DMS79 (cell line): Measurements from ENCODE around the gene CCDC171.
"Not testable (repeated sequence)": the region's sequence is repeated elsewhere in the genome, so short reads cannot be mapped to it uniquely, and the experiment has no call there.

Experiments
- DNase-seq: peaks from one replicate; lab custom pipeline; 2025; lab: John Stamatoyannopoulos, UW

The CCDC171 gene

DNA sequence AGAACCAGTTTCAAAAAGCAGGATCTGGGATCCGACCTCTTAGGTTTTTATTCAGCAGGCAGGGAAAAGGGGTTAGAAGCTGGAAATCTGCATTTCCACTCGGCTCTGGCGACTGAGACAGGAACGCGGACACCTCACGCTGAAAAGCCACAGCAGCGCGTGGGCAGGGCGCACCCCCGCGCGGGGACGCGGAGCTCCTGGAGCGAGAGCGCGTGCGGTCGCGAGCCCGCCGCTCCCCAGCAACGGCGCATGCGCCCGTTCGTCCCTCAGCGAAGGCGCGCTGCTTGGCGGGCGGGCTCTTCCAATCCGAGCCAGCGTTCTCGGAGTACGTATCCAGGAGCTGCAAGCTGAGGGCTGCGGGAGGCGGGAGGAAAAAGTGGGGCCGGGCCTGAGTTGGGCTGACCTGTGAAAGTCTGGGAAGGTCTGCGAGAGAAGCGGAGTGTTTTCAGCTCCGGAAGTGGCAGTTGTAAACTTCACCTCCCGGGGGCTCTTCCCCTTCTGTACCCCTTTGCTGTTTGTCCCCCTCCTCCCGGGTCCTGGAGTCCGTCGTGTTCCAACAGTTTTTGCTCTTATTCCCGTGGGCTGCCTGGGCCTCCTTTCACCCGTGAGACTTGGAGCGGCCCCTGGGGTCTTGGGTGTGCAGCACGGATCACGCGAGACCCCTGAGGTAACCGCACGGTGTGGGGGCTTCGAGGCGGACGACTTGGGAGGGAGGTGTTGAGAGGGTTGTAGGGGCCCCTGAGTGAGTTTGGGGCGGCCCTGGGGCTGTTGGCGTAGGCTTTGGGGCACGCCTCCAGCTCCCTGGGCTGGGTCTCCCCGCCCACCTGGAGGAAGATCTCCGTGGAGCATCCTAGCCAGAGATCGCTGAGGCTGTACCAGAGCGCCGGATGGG lies at the start of gene CCDC171:
Gene CCDC171 (plus strand): TSS at position 408 of the 892 bp plus-strand sequence. CDS start 11,046 bp downstream, outside the sequence.
- peak; percentile 96 for DNase-seq

DNA sequence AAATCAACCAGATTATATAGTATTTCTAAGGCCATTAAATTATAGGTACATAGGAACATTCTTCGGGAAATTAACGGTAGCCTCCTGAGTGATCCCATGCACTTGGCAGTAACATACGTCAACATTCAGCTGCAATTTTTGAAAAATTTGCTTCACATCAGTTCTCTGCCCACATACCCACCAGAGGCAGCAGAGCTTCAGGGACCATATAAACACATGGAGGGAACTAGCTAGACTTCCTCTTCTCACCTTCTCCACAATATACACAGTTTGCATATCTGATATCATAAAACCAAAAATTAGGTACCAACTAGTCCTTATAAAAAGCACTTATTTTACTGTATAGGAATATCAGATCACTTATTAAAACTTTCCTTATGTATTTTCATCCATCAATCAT lies 46.9 kb upstream of the CCDC171 start:
- DNase-seq: no peak

DNA sequence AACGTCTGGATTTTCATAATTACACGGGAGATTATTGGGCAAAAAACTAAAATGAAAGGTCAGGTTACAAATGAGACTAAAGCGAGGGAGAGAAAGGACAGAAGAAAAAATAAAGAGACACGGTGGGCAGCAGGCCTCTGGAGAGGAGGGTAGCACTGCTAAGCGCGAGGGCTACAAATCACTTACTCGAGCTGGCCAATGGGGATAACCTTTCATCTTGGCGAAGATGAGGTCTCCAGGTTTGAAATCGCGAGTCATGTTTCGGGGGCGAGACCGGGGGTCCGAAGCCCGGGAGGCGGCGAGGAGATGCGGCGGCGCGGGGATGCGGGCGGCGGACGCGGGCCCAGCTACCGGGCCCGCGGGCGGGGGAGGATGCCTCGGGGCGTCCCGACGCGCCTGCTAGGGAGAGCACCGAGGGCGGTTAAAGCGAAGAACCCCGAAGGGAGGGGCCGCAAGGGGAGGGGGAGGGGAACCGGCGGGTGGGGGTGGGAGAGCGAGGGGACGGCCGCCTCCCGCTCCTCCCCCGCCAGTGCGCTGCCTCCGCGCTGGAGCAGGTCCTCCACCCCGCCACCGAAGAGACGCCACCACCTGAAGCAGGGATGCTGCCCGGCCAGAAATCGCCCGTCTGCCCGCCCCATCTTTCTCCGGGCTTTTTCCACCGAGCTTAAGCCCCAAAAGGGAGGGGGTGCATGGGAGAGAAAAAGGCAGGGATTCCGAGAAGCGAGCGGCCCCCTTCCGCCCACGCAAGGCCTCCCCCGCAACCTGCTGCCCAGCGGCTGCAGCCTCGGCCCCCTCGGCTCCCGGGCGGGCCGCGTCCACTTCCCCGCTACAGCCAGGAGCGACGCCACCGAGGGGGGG lies 42.7 kb upstream of the CCDC171 start:
- DNase-seq: peak; percentile 29

DNA sequence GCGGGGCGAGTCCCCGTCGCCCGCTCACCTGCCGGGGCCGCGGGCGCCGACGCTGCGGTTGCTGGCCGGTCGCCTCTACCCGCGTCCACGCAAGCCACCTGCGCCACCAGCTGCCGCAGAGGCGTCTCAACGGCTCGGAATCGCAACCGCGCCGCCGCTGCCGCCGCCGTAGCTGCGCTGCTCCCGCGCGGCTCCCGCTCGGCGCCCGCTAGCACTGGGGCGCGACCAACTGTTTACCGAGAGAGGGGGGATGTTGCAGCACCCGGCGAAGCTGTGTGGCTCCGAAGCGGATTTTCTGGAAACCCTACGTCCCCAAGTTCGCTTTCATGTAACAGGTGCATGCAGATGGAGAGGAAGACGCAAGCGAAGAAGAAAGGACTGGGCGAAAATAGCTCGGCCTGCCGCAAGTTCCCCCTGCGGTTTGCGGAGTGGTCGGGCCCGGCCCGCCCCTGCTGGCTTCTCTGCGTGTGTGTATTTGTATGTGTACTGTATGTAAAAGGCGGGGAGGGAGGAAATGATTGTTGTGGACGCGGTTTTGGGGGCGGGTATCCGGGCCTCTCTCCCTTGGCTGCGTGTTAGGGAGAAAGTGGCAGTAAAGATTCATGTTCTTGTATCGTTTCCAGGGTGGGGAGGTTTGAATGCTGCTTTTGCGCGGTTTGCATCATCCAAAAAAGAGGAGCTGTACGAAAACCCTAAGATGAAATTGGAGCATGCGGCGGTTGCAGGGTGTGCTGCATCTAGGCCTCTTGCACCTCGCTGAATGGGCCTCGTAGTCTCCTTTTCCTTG lies 41.9 kb upstream of the CCDC171 start, which contains the start of gene PSIP1:
Gene PSIP1 (minus strand): TSS at position 182 of the 787 bp plus-strand sequence. CDS start 782 bp downstream, outside the sequence.
- peak; percentile 83 for DNase-seq

DNA sequence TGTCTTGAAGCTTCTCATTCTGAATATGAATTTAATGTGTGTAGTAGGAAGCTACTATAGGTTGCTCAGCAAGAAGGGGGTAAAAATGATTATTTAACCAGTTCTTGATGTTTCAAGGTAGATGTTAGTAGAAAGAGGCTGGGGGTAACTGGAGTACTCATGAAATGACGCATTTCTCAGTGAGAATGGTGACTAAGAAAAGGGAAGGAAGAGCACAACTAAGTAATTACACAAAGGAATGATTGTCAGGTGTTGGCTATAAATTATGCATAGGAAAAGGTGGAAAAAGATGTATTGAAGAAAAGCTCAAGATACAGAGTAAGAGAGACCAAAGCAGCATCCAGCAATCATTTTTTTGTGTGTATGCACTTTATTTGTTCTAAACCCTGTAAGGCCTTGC lies 40.6 kb upstream of the CCDC171 start:
- DNase-seq: no peak

DNA sequence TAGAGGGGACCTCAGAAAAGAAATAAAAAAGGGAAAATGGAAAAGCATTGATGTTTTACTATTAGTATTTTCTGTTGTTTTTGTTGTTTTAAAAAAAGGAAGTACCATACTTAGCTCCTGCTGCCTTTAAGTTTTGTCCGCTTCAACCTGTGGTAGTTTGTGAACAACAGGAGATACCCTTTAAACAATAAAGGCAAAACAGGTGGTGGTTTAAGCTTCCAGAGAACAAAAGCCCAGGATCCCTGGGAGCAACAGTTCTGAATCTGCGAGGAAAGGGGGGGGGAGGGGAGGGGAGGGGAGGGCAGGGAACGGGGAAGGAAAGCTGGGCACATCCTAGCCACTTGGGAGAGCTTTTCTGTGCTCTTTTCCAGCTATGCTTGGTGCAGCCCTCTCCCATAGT lies 40.0 kb upstream of the CCDC171 start:
- no peak for DNase-seq

DNA sequence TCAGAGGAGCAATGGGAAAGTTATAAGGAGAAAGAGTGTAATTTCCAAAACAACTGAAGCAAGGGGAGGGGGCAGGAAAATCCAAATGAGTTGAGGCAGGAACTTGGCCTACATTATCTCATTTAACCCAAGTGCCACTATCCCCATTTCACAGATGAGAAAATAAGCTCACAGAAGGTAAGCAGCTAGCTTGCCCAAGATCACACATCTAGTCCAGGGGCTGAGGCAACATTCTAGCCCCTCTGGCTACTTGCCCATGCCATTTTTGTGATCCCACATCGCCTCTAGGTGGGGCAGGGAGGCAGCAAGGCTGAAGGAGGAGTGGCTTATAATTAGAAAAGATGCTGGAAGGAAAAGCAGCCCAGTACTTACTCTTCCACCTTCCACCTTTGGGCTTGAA lies 39.5 kb upstream of the CCDC171 start:
- DNase-seq: no peak

DNA sequence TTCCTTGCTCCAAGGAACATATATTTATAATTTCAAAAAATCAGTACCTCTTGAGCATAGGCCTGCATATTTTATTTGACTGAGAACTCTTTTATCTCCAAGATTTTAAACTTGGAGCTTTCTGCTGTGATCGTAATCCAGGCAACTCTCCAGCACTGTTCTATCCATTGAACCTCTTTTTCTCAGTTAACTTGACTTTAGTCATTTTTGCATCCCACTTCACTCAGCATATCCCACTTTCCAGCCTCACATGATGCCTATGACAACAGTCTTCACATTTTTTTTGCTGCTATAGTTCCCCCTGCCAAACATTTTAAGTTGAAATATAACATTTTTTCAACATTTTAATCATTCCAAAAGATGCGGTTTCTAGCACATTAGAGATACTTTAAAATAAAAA lies 33.0 kb upstream of the CCDC171 start:
- DNase-seq: no peak

DNA sequence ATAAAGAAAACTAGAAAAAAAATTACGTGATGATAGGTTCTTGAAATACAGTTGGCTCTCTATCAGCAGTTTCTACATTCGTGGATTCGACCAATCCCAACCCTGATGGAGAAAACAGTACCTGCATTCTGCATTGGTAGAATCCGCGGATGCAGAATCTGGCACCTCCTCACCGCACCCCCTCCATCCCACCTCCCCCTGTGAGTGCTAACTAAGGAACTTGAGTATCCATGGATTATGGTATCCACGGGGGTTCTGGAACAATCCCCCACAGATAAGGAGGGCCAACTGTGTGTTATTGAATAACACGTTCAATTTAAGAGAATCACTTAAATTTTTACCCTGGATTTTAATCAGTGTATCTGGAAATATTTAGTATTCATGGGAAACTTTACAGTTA lies 31.6 kb upstream of the CCDC171 start:
- DNase-seq: no peak

DNA sequence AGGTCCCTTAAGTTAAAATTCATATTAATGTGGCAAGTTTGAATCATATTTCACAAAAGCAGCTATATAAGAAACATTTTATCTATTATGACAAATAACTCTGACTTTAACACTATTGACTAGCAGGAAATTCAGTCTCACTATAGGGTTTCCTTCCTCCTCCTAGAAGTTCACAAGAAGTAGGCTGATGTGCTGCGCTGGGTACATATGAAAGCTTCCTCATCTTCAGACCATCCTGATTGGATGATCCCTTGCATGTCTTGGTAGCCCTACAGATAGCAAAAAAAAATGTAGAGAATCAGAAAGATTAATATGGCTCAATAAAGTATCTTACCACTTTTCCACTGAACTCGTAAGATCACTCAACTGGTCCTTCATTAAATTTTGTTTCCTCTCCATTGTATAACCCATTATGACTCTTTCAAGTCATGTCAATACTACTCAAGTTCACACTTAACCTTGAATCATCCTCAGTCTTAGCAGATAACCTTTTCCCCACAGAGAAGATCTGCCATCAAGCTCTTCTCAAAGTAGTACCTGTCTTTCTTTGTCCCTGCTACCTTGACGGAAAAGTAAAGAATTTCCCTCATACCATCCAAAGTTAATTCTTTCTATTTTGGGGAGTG lies 30.6 kb upstream of the CCDC171 start:
- DNase-seq: no peak

DNA sequence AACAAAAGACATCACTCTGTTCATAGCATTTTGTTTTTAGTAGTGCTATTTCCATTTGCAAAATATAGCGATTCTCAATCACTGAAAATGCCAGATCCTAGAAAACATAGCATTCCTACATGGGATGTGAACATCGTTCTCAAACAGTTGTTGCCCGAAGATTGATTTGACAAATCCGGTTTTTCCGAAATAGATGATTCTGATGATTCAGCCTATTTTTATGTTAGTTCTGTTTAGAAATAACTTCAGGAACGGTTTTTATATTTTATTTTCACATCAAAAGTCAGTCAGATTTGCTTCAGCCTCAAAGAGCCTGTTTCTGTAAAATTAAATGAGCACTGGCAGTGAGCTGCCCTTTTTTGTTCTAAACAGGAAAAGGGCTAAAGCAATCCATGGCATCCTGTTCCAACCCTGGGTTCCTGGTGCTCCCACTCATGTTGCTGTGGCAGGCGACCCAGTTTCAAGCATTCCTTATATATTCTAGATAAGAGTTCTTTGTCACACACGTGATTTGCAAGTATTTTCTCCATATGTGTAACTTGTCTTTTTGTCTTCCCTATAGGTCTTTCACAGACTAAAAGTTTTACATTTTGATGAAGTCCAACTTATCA lies 27.9 kb upstream of the CCDC171 start:
- no peak for DNase-seq

DNA sequence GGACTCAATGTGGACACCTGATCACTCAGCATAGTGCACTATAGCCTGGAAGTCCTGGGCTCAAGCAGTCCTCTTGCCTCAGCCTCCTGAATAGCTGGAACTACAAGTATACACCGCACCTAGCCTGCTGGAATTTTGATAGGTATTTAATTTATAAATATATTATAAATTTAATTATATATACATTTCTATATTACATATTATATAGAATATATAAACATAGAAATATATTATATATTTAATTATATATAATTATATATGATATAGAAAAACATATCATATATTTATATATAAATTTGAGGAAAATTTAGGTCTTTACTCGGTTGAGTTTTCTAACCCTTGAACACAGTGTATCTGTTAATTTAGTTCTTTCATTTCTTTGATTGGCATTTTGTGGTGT lies 26.9 kb upstream of the CCDC171 start:
- DNase-seq: no peak

DNA sequence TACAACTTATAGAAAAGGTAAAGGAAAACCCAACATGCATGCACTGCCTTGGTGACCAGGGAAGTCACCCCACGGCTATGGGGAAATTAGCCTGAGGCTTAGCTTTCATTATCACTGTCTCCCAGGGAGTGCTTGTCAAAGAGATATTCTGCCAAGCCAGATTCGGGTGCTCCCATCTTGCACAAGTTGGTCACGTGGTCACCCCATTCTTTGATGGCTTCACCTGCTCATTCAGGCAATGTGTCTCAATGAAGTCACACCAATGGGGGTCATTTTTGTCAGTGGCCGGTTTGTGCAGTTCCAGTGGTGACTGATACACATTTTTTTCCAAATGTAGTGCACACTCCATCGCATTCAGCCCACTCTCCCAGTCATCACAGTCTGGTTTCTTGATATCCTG lies 25.8 kb upstream of the CCDC171 start:
- not testable (repeated sequence) for DNase-seq

DNA sequence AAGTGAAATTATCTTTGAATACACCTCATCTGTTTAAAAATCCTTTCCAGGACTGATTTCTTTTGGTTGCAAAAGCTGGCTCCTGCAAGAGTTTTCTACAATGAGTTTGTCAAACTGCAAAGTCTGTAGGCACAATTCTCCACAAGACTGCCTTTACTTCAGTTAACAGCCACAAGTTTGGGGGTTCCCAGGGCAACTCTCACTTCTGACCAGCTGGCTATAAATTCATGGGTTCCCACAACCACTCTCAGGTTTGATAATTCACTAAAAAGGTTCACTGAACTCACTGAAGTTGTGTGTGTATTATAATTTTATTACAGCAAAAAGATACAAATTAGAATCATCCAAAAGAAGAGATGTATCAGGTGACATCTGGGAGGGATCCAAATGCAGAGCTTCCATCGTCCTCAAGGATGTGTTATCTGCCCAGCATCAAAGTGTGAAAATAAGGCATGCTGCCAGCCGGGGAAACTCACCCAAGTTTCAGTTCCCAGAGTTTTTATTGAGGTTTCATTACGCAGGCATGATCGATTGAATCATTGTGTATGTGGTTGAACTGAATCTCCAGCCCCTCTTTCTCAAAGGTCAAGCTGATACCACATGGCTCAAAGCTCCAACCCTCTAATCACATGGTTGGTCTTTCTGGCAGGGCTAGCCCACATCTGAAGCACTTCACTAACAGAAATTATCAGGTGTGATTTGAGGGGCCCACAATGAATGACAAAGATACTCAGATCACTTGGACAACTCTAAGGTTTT lies 23.1 kb upstream of the CCDC171 start:
- no peak for DNase-seq

DNA sequence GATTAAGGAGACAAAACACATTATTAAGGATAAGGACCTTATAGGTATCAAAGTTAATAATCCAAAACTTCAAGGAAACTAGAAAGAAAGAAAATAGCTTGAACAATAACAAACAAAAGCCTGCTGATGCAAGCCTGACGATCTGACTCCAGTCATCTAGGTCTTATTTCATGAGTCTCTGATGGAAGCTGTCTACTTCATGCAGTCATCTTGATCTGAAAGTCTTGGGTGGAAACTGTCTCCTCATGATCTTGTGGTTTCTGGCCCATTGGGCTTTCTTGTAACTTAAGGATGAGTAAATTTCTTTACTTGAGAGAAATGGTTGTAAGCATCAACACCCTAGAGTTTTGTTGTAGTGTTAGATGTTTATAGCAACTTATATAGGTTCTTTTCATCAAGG lies 21.5 kb upstream of the CCDC171 start:
- DNase-seq: no peak

DNA sequence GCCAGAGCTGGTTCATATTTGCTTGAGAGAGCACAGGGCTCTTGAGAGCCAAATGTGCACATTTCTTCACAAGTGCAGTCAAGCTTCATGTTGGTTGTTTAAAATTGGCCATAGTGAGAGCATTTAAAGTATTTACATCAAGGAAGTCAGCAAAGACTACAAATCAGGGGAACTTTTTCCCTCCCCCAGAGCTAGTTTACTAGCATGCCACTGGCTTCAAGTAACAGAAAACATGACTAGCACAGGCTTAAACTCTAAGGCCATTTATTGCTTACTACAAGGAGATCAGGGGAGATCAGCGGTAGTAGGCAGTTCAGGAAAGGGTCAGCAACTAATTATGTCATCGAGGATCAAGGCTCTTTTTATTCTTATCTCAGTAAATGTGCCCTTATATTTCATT lies 11.0 kb upstream of the CCDC171 start:
- no peak for DNase-seq

DNA sequence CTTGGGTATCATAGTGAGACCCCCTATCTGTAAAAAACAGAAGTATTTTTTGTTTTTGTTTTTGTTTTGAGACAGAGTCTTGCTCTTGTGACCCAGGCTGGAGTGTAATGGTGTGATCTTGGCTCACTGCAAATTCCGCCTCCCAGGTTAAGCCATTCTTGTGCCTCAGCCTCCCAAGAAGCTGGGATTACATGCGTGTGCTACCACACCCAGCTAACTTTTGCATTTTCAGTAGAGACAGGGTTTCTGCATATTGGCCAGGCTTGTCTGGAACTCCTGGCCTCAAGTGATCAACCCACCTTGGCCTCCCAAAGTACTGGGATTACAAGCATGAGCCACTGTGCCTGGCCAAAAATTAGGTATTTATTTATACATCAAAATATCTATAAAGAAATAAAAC lies 10.2 kb upstream of the CCDC171 start:
- no peak for DNase-seq

DNA sequence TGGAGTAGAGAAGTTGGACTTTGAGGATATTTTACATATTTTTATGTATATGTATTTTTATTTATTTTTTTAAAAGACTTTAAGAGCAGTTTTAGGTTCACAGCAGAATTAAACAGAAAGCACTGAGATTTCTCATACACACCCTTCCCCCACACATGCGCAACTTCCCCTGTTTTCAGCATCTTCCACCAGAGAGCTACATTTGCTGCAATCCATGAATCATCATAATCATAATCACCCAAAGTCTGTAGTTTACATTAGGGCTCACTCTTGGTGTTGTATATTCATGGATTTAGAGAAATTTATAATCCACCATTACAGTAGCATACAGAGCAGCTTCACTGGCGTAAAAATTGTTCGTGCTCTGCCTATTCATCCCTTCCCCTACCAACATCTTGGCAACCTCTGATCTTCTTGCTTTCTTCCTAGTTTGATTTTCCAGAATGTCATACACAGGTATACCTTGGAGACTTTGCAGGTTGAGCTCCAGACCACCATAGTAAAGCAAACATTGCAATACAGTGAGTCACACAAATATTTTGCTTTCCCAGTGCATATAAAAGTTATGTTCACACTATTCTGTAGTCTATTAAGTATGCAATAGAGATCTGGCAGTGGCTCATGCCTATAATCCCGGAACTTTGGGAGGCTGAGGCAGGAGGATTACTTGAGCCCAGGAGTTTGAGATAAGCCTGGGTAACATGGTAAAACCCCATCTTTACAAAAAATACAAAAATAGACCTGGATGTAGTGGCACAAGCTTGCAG lies 9.6 kb upstream of the CCDC171 start:
- no peak for DNase-seq

DNA sequence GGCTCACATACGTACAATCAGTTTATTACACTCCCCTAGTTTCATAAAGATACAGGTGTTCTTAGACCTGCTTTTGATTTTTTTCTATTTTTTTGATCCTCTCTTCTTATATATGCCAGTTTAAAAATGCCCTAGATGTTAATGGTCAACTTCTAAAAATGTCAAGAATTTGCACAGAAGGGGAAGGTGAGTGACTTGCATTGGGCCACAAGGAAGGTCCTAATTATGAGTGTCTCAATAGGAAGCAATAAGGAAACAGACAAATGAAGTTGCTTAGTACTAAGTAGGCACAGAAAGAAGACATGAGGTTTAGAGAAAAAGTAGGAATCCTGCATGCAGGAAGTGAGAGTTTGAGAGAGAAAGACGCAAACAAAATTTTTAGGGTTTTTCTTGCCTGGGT lies 3.2 kb upstream of the CCDC171 start:
- no peak for DNase-seq

DNA sequence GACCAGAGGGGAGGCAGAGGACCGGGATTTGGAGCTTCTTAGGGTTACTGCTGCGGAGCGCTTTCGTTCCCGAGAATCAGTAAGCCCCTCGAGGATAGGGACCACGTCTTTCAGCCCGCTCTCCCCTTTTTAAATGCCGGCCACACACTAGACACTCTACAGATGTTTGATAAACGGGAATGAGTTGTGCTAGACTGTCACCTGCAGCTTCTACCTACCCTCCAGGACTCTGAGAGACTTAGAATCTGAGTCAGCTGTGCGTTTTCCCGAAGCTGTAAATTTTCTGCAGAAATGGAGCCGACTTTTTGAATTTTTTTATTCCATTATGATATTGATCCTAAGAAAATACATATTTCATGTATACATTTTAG lies 670 bp downstream of the CCDC171 start:
- DNase-seq: peak; percentile 62
